Astrocyte of the cerebellum (primary cell): ENCODE data around the gene CMIP.
"Not testable (repeated sequence)": the region's sequence is repeated elsewhere in the genome, so short reads cannot be mapped to it uniquely, and the experiment has no call there.

Experiments
- DNase-seq: peaks from one replicate; pipeline ENCODE4 v3.0.0-alpha.2; 2011; ENCODE audit warnings: low read depth
- H3K4me3 ChIP-seq: 2 replicates; pipeline ENCODE4 v1.5.1; 2011; ENCODE audit warnings: mild to moderate bottlenecking, low read depth, low read length, moderate library complexity
- CTCF ChIP-seq: IDR thresholded peaks from 2 replicates; pipeline ENCODE4 v1.5.1; 2012; ENCODE audit warnings: low read length, low read depth, moderate library complexity, mild to moderate bottlenecking; ENCODE audit errors: missing control alignments
- in situ Hi-C: cut with HindIII; loops from 2 replicates; pipeline ENCODE4 v1.10.0; 2017; ENCODE audit warnings: low sequenced_read_pairs

Gene CMIP

GRCh38 chr16:81523387-81524115 lies 78.9 kb downstream of the CMIP start:
- DNase-seq: peak; percentile 79
- no peak overlapping the region for H3K4me3 ChIP-seq
- in situ Hi-C loops: no loop called here
- TF ChIP-seq CTCF: no peak

- no peak overlapping the region for H3K4me3 ChIP-seq
- TF ChIP-seq CTCF: no peak
- in situ Hi-C loops: no loop called here
- no peak for DNase-seq
Measured at GRCh38 chr16:81524382-81524781, 79.8 kb downstream of the CMIP start.

- DNase-seq, H3K4me3 ChIP-seq: not testable (repeated sequence)
- in situ Hi-C loops: loop anchor here (5.0 kb wide), 1 partner anchor 43 kb away; no protein-coding TSS in a partner anchor
Measured at GRCh38 chr16:81524885-81525284, 80.3 kb downstream of the CMIP start.

GRCh38 chr16:81526199-81526598 lies 81.6 kb downstream of the CMIP start:
- TF ChIP-seq CTCF: no peak
- no peak overlapping the region for H3K4me3 ChIP-seq
- in situ Hi-C loops: loop anchor here (5.0 kb wide), 1 partner anchor 44 kb away; no protein-coding TSS in a partner anchor
- no peak for DNase-seq

- no peak for DNase-seq
- H3K4me3 ChIP-seq: no peak overlapping the region
Measured at GRCh38 chr16:81526935-81527334, 82.3 kb downstream of the CMIP start.

GRCh38 chr16:81527477-81528178 lies 83.0 kb downstream of the CMIP start:
- in situ Hi-C loops: loop anchor here (5.0 kb wide), 1 partner anchor 45 kb away; no protein-coding TSS in a partner anchor
- H3K4me3 ChIP-seq: no peak overlapping the region
- no peak for DNase-seq
- TF ChIP-seq CTCF: no peak

More at GRCh38 chr16:81526935-81527334, 82.3 kb downstream of the CMIP start:
- in situ Hi-C loops: loop anchor here (5.0 kb wide), 1 partner anchor 45 kb away; no protein-coding TSS in a partner anchor
- no peak for TF ChIP-seq CTCF

GRCh38 chr16:81528256-81528655 lies 83.6 kb downstream of the CMIP start:
- no peak for DNase-seq
- no peak for TF ChIP-seq CTCF
- H3K4me3 ChIP-seq: no peak overlapping the region
- in situ Hi-C loops: loop anchor here (5.0 kb wide), 1 partner anchor 46 kb away; no protein-coding TSS in a partner anchor
